HL-60 (cell line): Measurements from ENCODE around the gene WNT6.

Source experiments
- CTCF ChIP-seq: IDR thresholded peaks from one replicate; pipeline ENCODE4 v1.5.1; 2011; ENCODE audit warnings: low read length, control low read depth, inconsistent platforms; ENCODE audit not compliant: insufficient read depth
- GABPA ChIP-seq: IDR thresholded peaks from 2 replicates; pipeline ENCODE4 v1.6.1; 2012; ENCODE audit warnings: low read depth
- POLR2AphosphoS5 ChIP-seq: IDR thresholded peaks from 2 replicates; pipeline ENCODE4 v1.6.1; 2012; ENCODE audit warnings: low read depth
- REST ChIP-seq: IDR thresholded peaks from 2 replicates; pipeline ENCODE4 v1.6.1; 2012; ENCODE audit warnings: low read depth; ENCODE audit not compliant: insufficient replicate concordance
- SPI1 ChIP-seq: IDR thresholded peaks from 2 replicates; pipeline ENCODE4 v1.6.1; 2012; ENCODE audit warnings: low read depth, mild to moderate bottlenecking, borderline replicate concordance

DNA sequence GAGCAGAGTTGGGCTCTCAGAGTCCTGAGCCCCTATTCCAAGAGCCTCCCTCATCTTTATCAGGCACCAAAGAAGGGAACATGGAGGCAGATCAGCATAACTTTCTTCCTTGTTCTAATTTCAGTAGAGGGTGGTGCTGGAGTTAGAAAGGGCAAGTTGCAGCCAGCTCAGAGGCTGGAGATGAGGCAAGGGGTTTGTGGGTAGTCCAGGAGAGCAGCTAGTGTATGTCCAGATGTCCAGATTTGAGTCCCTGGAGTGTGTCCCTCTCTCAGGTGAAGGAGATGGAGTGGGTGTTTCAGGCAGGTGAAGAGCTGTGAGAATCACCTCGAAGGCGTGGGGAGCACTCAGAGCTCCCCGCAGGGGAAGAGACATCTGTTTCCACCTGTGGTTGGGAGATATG, 27.5 kb upstream of the WNT6 start:
- TF ChIP-seq CTCF, result no peak
- no peak for TF ChIP-seq POLR2AphosphoS5
- no peak for TF ChIP-seq SPI1
- TF ChIP-seq REST, result no peak
- no peak for TF ChIP-seq GABPA
